ENCODE results near the gene SLC6A17. TPM values are rescaled to one million over a fixed set of nuclear protein-coding genes. Genes with fewer than 3 reads are reported as not detected.
A peak's percentile ranks its signal among the peaks of the same experiment; 100 is the strongest.

The SLC6A17 gene
- total RNA-seq, 1 experiment from 2014 or later, result 0.17 TPM

GRCh38 chr1:110233861-110234260 is 83.6 kb downstream of the SLC6A17 start:
- no peaks in the 10 kb centered on the region for H3K79me1 ChIP-seq (ENCODE audit: insufficient read depth, low read depth, low read length, poor library complexity, severe bottlenecking)
- H3K14ac ChIP-seq (ENCODE audit: insufficient read depth, low read length), result no peak overlapping the region; the same call in 1 of the 2 replicates
- no peak overlapping the region for H3K9ac ChIP-seq (ENCODE audit: extremely low read depth, insufficient read length, low read length)
- no peaks in the 10 kb centered on the region for H3K4me1 ChIP-seq (ENCODE audit: insufficient read depth, low read length)
- no peak overlapping the region for H2AFZ ChIP-seq (ENCODE audit: low read length)
- H3K56ac ChIP-seq (ENCODE audit: insufficient read length, low read depth, low read length), result no peak overlapping the region
- Mint-ChIP-seq H3K36me3 (ENCODE audit: insufficient read depth in 1 of 3, low read depth in 3 of 3) (peaks cover 0 to 5% (median 0%) of the 10 kb centered on the region in 3 experiments; a peak in 2 of 7 replicates), H3K27ac (peak overlapping the region in 2 of 3 experiments; percentile 87 to 92; a peak in 3 of 7 replicates), H3K9me3 (no peaks in the 10 kb centered on the region), H3K4me1 (peaks cover 26 to 32% of the 10 kb centered on the region in 2 experiments), H3K27me3 (ENCODE audit: low read depth) (no peaks in the 10 kb centered on the region), H3K4me3 (no peak overlapping the region)
- no peak overlapping the region for H4K5ac ChIP-seq (ENCODE audit: insufficient read length, low read depth, low read length)
- H2BK120ac ChIP-seq (ENCODE audit: low read depth, low read length, poor library complexity, severe bottlenecking), result no peak overlapping the region
- DNase-seq, result no peak
- no peaks in the 10 kb centered on the region for H3K79me2 ChIP-seq (ENCODE audit: insufficient read depth, low read length)
- no peak overlapping the region for H3K23ac ChIP-seq (ENCODE audit: insufficient read length, low read depth, low read length)
- H3K4ac ChIP-seq (ENCODE audit: low read depth, low read length), result no peak overlapping the region
- no peak overlapping the region for H2BK12ac ChIP-seq (ENCODE audit: insufficient read length, low read depth, low read length)
- no peak overlapping the region for H3K18ac ChIP-seq (ENCODE audit: insufficient read length, low read depth, low read length)
- no peaks in the 10 kb centered on the region for H3K27me3 ChIP-seq (ENCODE audit: insufficient read depth, low read length)
- no peak overlapping the region for H2BK15ac ChIP-seq (ENCODE audit: low read depth, low read length)
- peaks cover 7% of the 10 kb centered on the region for H3K9me3 ChIP-seq (ENCODE audit: control insufficient read depth, low read depth, low read length)
- no peak overlapping the region for H2BK5ac ChIP-seq (ENCODE audit: insufficient read length, low read length)
- H3K27ac ChIP-seq (ENCODE audit: insufficient read length, low read depth, low read length), result no peak overlapping the region
- no peak overlapping the region for H4K91ac ChIP-seq (ENCODE audit: insufficient read length, low read depth, low read length)
- no peak overlapping the region for H2AK5ac ChIP-seq (ENCODE audit: insufficient read length, low read length)
- no CpG with 5 or more reads among the region's 2 CpGs for WGBS (ENCODE audit: extremely low coverage, insufficient read length, low lambda C conversion rate)
- H2BK20ac ChIP-seq (ENCODE audit: low read depth, low read length, poor library complexity, severe bottlenecking), result no peak overlapping the region
- H3T11ph ChIP-seq (ENCODE audit: low read length), result no peak overlapping the region
- no peak for TF ChIP-seq CTCF (conservative IDR thresholded peaks at IDR 0.05)
- no peaks in the 10 kb centered on the region for H4K20me1 ChIP-seq (ENCODE audit: control insufficient read depth, insufficient read depth, insufficient read length)
- no peaks in the 10 kb centered on the region for H3K23me2 ChIP-seq (ENCODE audit: insufficient read length, low read depth, low read length, poor library complexity, severe bottlenecking)
- no peak overlapping the region for H4K8ac ChIP-seq (replicated peaks; ENCODE audit: insufficient read length, low read depth, low read length)
- no peak overlapping the region for H3K4me2 ChIP-seq (ENCODE audit: insufficient read depth, insufficient read length, low read length)

Measured in H9 (cell line).